Measurements from ENCODE around the gene NDUFB2.
"Not testable (repeated sequence)": the region's sequence is repeated elsewhere in the genome, so short reads cannot be mapped to it uniquely, and the experiment has no call there.

The NDUFB2 gene

GRCh38 chr7:140673063-140673773 is 23.3 kb upstream of the NDUFB2 start:
- DNase-seq (ENCODE audit: low read depth), result peak; percentile 61
- peak overlapping the region; percentile 61 for H3K4me3 ChIP-seq (ENCODE audit: low read length)
- TF ChIP-seq, protein P1, sequence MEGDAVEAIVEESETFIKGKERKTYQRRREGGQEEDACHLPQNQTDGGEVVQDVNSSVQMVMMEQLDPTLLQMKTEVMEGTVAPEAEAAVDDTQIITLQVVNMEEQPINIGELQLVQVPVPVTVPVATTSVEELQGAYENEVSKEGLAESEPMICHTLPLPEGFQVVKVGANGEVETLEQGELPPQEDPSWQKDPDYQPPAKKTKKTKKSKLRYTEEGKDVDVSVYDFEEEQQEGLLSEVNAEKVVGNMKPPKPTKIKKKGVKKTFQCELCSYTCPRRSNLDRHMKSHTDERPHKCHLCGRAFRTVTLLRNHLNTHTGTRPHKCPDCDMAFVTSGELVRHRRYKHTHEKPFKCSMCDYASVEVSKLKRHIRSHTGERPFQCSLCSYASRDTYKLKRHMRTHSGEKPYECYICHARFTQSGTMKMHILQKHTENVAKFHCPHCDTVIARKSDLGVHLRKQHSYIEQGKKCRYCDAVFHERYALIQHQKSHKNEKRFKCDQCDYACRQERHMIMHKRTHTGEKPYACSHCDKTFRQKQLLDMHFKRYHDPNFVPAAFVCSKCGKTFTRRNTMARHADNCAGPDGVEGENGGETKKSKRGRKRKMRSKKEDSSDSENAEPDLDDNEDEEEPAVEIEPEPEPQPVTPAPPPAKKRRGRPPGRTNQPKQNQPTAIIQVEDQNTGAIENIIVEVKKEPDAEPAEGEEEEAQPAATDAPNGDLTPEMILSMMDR (IDR thresholded peaks at IDR 0.05; ENCODE audit: insufficient read depth, low read depth, low read length, missing control alignments), result no peak

GRCh38 chr7:140673774-140674155 is 22.7 kb upstream of the NDUFB2 start:
- H3K4me3 ChIP-seq (ENCODE audit: low read length), result peak overlapping the region; percentile 61
- TF ChIP-seq, protein P1 (IDR thresholded peaks at IDR 0.05; ENCODE audit: insufficient read depth, low read depth, low read length, missing control alignments), result no peak
- DNase-seq (ENCODE audit: low read depth), result no peak

DNA sequence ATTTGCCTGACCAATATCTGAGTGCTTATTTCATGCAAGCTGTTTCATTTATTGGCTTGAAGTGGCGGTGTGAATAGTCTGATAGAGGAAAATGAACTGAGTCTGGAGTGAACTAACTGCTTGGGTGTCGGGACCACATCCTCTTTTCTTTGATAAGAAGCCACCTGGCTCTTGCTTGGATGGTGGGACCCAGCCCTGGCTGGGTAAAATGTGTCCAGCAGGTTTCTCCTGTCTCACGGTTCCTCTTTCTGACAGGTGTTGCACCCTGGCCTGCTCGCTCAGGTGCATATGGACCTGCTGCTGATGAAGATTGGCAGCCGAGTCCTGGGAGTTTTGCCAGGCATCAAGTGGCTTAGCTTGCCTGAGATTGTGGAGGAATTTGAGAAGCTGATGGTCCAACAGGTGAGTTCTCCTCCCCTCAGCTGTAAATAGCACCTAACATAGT is 22.1 kb upstream of the NDUFB2 start:
- TF ChIP-seq, protein P1 (IDR thresholded peaks at IDR 0.05; ENCODE audit: insufficient read depth, low read depth, low read length, missing control alignments), result no peak
- H3K4me3 ChIP-seq (ENCODE audit: low read length), result peak overlapping the region; percentile 61
- no peak for DNase-seq (ENCODE audit: low read depth)

GRCh38 chr7:140674899-140675701 is 21.4 kb upstream of the NDUFB2 start:
- DNase-seq (ENCODE audit: low read depth), result peak; percentile 22
- H3K4me3 ChIP-seq (ENCODE audit: low read length), result no peak overlapping the region
- TF ChIP-seq, protein P1 (IDR thresholded peaks at IDR 0.05; ENCODE audit: insufficient read depth, low read depth, low read length, missing control alignments), result peak; percentile 38

DNA sequence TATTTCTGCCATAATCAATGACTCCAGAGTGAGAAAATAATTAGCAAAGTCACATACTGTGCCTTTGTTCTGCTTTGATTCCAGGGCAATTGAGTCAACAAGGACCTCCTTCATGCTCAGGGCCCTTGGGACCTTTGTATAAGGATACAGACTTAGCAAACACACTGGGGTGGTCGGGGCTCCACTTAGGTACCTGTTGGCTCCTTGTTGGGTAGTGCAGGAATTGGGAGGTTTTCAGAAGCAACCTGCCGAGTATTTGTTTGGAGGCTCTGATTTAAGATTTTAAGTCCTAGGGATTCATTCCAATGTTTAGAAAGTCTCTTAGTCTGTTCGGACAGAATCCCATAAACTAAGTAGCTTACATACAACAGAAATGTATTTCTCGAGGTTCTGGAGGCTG is 20.8 kb upstream of the NDUFB2 start:
- DNase-seq (ENCODE audit: low read depth), result no peak
- no peak overlapping the region for H3K4me3 ChIP-seq (ENCODE audit: low read length)
- TF ChIP-seq, protein P1 (IDR thresholded peaks at IDR 0.05; ENCODE audit: insufficient read depth, low read depth, low read length, missing control alignments), result no peak

DNA sequence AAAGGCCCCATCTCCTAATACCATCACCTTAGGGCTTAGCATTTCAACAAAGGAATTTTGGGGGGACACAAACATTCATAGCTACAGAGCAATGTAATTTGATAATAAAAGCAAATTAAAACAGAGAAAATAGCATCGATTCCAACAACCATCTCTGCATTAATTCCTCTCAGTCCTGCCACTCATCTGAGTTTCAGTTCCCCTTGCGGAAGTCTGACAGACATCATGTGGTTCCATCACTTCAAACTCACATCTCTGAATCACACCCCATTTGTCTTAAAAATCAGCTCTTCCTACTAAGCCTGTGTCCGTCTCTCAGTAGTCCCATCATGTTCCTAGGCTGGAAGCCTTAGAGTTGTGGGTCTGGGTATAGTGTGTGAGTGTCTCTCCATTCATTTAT is 20.2 kb upstream of the NDUFB2 start:
- H3K4me3 ChIP-seq (ENCODE audit: low read length), result no peak overlapping the region
- no peak for DNase-seq (ENCODE audit: low read depth)
- TF ChIP-seq, protein P1 (IDR thresholded peaks at IDR 0.05; ENCODE audit: insufficient read depth, low read depth, low read length, missing control alignments), result no peak

DNA sequence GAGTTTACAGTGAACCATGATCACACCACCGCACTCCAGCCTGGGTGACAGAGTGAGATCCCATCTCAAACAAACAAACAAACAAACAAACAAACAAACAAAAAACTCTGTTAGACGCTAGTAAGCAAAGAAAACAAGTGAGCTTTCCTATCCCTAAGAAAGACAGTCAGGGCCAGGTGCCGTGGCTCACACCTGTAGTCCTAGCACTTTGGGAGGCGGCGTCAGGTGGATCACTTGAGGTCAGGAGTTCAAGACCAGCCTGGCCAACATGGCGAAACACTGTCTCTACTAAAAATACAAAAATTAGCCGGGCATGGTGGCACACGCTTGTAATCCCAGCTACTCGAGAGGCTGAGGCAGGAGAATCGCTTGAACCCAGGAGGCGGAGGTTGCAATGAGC is 19.6 kb upstream of the NDUFB2 start:
- not testable (repeated sequence) for DNase-seq (ENCODE audit: low read depth); H3K4me3 ChIP-seq (ENCODE audit: low read length)
